Esophagus squamous epithelium (tissue), 5 donors: ENCODE measurements around the gene IL11RA. TPM values are rescaled to one million over a fixed set of nuclear protein-coding genes. Genes with fewer than 3 reads are reported as not detected.
A peak's percentile ranks its signal among the peaks of the same experiment; 100 is the strongest.

Source experiments
- DNase-seq: peaks from one replicate; lab custom pipeline; 2025; lab: John Stamatoyannopoulos, UW
- H3K27ac ChIP-seq, 4 donors: fragments of 200-600 bp; sonication (generic); one replicate each; pipeline ENCODE4 v1.5.1; 2016 to 2019; ENCODE audit warnings: mild to moderate bottlenecking in 1 of 4
- H3K27me3 ChIP-seq, 4 donors: fragments of 200-600 bp; sonication (generic); 1 replicate in 3 of 4; 2 replicates in 1 of 4; pipeline versions ENCODE4 v1.5.1 to v1.6.0; 2017 to 2021; ENCODE audit warnings: antibody characterized with exemption in 1 of 4
- H3K36me3 ChIP-seq, 3 donors: fragments of 200-600 bp; sonication (generic); one replicate each; pipeline ENCODE4 v1.5.1; 2016 to 2019
- H3K4me1 ChIP-seq, 3 donors: fragments of 200-600 bp; sonication (generic); one replicate each; pipeline ENCODE4 v1.5.1; 2017 to 2019
- H3K4me3 ChIP-seq, 4 donors: fragments of 200-600 bp; sonication (generic); 1 replicate in 3 of 4; 2 replicates in 1 of 4; pipeline ENCODE4 v1.5.1; 2016 to 2019; ENCODE audit warnings: mild to moderate bottlenecking in 2 of 4, moderate library complexity in 1 of 4
- H3K9me3 ChIP-seq, 3 donors: fragments of 200-600 bp; sonication (generic); one replicate each; pipeline ENCODE4 v1.5.1; 2016 to 2019
- POLR2A ChIP-seq, 4 donors: fragments of 450-650 bp; IDR thresholded peaks; one replicate each; pipeline ENCODE4 v1.6.1; 2017; ENCODE audit warnings: antibody characterized with exemption in 4 of 4, mild to moderate bottlenecking in 4 of 4, moderate library complexity in 3 of 4
- WGBS, 2 donors: methylation state at CpG; one replicate each; pipeline ENCODE4 v1.1.5; 2018; 5-methylcytosine and 5-hydroxymethylcytosine counted together
- intact Hi-C: fragments of 100-400 bp; cut with DNase I; formaldehyde crosslinking; loops from one replicate; pipeline ENCODE4 v1.15.0; 2022
- total RNA-seq, 4 donors: library from RNA; depleted of rRNA; stranded (reverse); fragments of >200 nt; gene quantifications; one replicate each; pipeline ENCODE4 v1.1.0, GENCODE V29; 2016
- TF ChIP-seq, protein P1 (sequence below), 6 experiments: fragments of 450-650 bp in 4 of 6; fragments of 200-600 bp in 2 of 6; sonication (generic) in 2 of 6; IDR thresholded peaks; one replicate each; pipeline ENCODE4 v1.5.1; 2016 to 2019; ENCODE audit warnings: antibody characterized with exemption in 6 of 6, mild to moderate bottlenecking in 4 of 6, moderate library complexity in 4 of 6
- donor health status: DM: yes; HTN: yes; CAD: no.

The IL11RA gene
- total RNA-seq, 4 donors from 2014 or later, result 2.5 to 18.7 (median 9.3) TPM

GRCh38 chr9:34701023-34701768, 49.2 kb downstream of the IL11RA start:
- Histone ChIP-seq H3K27me3 (peaks cover 0 to 13% (median 0%) of the 10 kb centered on the region in 4 donors), H3K4me1 (peaks cover 3 to 19% (median 5%) of the 10 kb centered on the region in 3 donors), H3K4me3 (peak overlapping the region; percentile 56 to 87 (median 69)), H3K36me3 (no peaks in the 10 kb centered on the region), H3K9me3 (no peaks in the 10 kb centered on the region), H3K27ac (peak overlapping the region; percentile 70 to 90 (median 80))
- WGBS, 2 donors, result 9 to 16% methylated on average over 11 to 16 of the region's 52 CpGs
- DNase-seq, result no peak
- intact Hi-C loops, result no loop called here
- TF ChIP-seq, protein P1, sequence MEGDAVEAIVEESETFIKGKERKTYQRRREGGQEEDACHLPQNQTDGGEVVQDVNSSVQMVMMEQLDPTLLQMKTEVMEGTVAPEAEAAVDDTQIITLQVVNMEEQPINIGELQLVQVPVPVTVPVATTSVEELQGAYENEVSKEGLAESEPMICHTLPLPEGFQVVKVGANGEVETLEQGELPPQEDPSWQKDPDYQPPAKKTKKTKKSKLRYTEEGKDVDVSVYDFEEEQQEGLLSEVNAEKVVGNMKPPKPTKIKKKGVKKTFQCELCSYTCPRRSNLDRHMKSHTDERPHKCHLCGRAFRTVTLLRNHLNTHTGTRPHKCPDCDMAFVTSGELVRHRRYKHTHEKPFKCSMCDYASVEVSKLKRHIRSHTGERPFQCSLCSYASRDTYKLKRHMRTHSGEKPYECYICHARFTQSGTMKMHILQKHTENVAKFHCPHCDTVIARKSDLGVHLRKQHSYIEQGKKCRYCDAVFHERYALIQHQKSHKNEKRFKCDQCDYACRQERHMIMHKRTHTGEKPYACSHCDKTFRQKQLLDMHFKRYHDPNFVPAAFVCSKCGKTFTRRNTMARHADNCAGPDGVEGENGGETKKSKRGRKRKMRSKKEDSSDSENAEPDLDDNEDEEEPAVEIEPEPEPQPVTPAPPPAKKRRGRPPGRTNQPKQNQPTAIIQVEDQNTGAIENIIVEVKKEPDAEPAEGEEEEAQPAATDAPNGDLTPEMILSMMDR (IDR thresholded peaks at IDR 0.05), result peak; percentile 71 to 94 (median 88)
- no peak for TF ChIP-seq POLR2A (IDR thresholded peaks at IDR 0.05)

GRCh38 chr9:34701769-34702736, 50.1 kb downstream of the IL11RA start:
- WGBS, 2 donors, result 4 to 8% methylated on average over 16 to 21 of the region's 30 CpGs
- no peak for TF ChIP-seq POLR2A (IDR thresholded peaks at IDR 0.05)
- TF ChIP-seq, protein P1 (IDR thresholded peaks at IDR 0.05), result peak; percentile 95 to 99 (median 97)
- Histone ChIP-seq H3K9me3 (no peaks in the 10 kb centered on the region), H3K4me1 (peaks cover 3 to 19% (median 5%) of the 10 kb centered on the region in 3 donors), H3K27ac (peak overlapping the region; percentile 70 to 90 (median 80)), H3K36me3 (no peaks in the 10 kb centered on the region), H3K4me3 (peak overlapping the region; percentile 56 to 87 (median 69)), H3K27me3 (peaks cover 0 to 13% (median 0%) of the 10 kb centered on the region in 4 donors)
- intact Hi-C loops, result no loop called here
- peak; percentile 13 for DNase-seq

DNA sequence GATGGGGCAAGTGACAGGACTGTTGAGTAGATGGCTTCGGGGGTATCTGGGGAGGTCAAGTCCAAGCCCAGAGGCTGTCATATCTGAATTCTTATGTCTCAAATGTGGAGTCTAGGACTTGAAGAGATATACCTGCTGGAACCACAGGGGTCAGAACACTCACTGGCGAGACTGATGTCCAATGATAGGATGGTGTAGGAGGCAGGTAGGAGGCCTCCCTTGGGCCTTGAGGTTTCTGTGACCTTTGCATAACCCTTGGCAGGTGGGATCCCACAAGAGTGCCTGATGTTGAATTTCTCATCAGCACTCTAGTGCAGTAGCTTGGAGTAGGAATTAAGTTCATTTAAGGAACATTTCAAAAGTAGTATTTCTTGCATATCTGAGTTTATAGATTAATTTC, 55.1 kb downstream of the IL11RA start:
- no peaks in the 10 kb centered on the region for H3K27me3 ChIP-seq
- WGBS, 2 donors, result 72 to 79% methylated on average over 2 of the region's 2 CpGs
- H3K4me3 ChIP-seq, result no peak overlapping the region
- no peaks in the 10 kb centered on the region for H3K36me3 ChIP-seq
- DNase-seq, result no peak
- TF ChIP-seq, protein P1 (IDR thresholded peaks at IDR 0.05), result no peak
- no peaks in the 10 kb centered on the region for H3K9me3 ChIP-seq
- intact Hi-C loops, result no loop called here
- no peak overlapping the region for H3K27ac ChIP-seq
- peaks cover 0 to 14% (median 6%) of the 10 kb centered on the region in 3 donors for H3K4me1 ChIP-seq

DNA sequence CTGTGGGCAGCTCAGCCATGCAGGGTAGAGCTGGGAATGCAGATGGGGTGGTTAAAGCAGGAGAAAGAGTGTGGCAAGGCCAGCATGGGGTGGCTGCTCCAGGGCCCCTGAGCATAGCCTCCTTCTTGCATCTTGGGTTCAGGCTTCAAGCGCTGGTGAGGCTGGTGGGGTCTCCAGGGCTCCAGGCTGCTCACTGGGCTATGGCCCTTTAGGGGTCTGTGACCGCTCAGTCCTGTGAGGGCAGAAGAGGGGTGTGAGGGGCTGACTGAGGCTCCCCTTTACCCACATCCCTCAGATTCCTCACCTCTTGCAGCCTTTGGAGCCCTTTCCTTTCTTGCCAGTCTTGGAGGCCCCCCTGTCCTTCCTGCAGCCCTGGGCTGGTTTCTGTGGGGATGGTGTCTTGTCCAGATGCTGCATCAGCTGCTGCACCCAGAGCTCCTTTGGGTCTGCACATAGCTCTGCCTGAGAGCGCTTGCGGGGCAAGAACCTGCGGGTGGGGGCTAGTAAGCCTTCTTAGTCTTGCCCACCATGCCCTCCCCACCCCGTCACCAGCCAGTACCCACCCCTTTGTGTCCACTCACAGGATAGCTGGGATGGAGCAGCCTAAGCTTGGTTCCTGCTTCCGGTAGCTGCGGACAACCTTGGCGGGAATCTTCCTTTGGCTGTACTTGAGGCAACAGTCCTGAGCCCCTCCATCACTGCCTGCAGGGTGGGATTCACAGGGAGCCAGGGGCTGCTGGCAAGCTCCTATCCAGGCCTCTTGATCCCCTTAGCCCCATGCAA, 57.4 kb downstream of the IL11RA start:
- no peaks in the 10 kb centered on the region for H3K36me3 ChIP-seq
- peaks cover 0 to 16% (median 6%) of the 10 kb centered on the region in 3 donors for H3K4me1 ChIP-seq
- H3K27ac ChIP-seq, result peak overlapping the region in 1 of 4 donors; percentile 9
- WGBS, 2 donors, result 100% methylated on average over 1 of the region's 9 CpGs; no CpG with 5 or more reads in 1 of the 2 donors
- TF ChIP-seq, protein P1 (IDR thresholded peaks at IDR 0.05), result no peak
- no peak for TF ChIP-seq POLR2A (IDR thresholded peaks at IDR 0.05)
- intact Hi-C loops, result no loop called here
- DNase-seq, result no peak
- no peaks in the 10 kb centered on the region for H3K27me3 ChIP-seq
- H3K4me3 ChIP-seq, result no peak overlapping the region
- no peaks in the 10 kb centered on the region for H3K9me3 ChIP-seq
